NCI-H510A (cell line): ENCODE results near the gene AKIP1.
"Not testable (repeated sequence)": the region's sequence is repeated elsewhere in the genome, so short reads cannot be mapped to it uniquely, and the experiment has no call there.

Experiments
- DNase-seq: peaks from one replicate; lab custom pipeline; 2025; lab: John Stamatoyannopoulos, UW

Gene AKIP1

GRCh38 chr11:8917157-8917825 is 6.3 kb downstream of the AKIP1 start:
- DNase-seq = no peak

GRCh38 chr11:8922691-8923090 is 11.7 kb downstream of the AKIP1 start:
- no peak for DNase-seq

- DNase-seq = no peak
Measured at GRCh38 chr11:8925711-8926110, 14.7 kb downstream of the AKIP1 start.

- DNase-seq = no peak
Measured at GRCh38 chr11:8926236-8926635, 15.2 kb downstream of the AKIP1 start.

- no peak for DNase-seq
Measured at GRCh38 chr11:8927233-8927632, 16.2 kb downstream of the AKIP1 start.

GRCh38 chr11:8928205-8928604 is 17.2 kb downstream of the AKIP1 start:
- no peak for DNase-seq

- DNase-seq = no peak
Measured at GRCh38 chr11:8928981-8929615, 18.1 kb downstream of the AKIP1 start.

GRCh38 chr11:8930456-8931175 is 19.6 kb downstream of the AKIP1 start:
- DNase-seq = no peak

GRCh38 chr11:8932564-8933180 is 21.7 kb downstream of the AKIP1 start, which contains the start of gene C11orf16:
Gene C11orf16 (minus strand): TSS chr11:8932947. CDS start chr11:8932308, 639 bp downstream.
- DNase-seq = no peak

GRCh38 chr11:8933931-8934330 is 22.9 kb downstream of the AKIP1 start:
- DNase-seq = no peak

GRCh38 chr11:8934742-8935488 is 23.9 kb downstream of the AKIP1 start:
- no peak for DNase-seq

GRCh38 chr11:8935789-8936188 is 24.8 kb downstream of the AKIP1 start:
- DNase-seq = not testable (repeated sequence)

GRCh38 chr11:8937159-8937558 is 26.2 kb downstream of the AKIP1 start:
- no peak for DNase-seq

GRCh38 chr11:8937659-8938058 is 26.7 kb downstream of the AKIP1 start:
- DNase-seq = no peak

GRCh38 chr11:8941341-8942103 is 30.5 kb downstream of the AKIP1 start:
- no peak for DNase-seq

GRCh38 chr11:8942518-8943066 is 31.6 kb downstream of the AKIP1 start, which contains the start of gene ASCL3:
Gene ASCL3 (minus strand): TSS chr11:8943016. CDS start chr11:8938161, 4,855 bp downstream.
- DNase-seq = no peak

GRCh38 chr11:8947230-8947943 is 36.4 kb downstream of the AKIP1 start:
- DNase-seq = no peak

- no peak for DNase-seq
Measured at GRCh38 chr11:8948886-8949285, 37.9 kb downstream of the AKIP1 start.

GRCh38 chr11:8956860-8957259 is 45.9 kb downstream of the AKIP1 start:
- DNase-seq = no peak

- DNase-seq = no peak
Measured at GRCh38 chr11:8959546-8960166, 48.7 kb downstream of the AKIP1 start.
